Activated CD4-positive, alpha-beta T cell treated with anti-CD3 and anti-CD28 coated beads, Interleukin-2, Interleukin-4, amounts not matched to agents 100 ng/mL and 50 ng/mL, durations not matched to agents 16 hours and 8 hours (primary cell): ENCODE results near the gene RAB17.
"Not testable (repeated sequence)": the region's sequence is repeated elsewhere in the genome, so short reads cannot be mapped to it uniquely, and the experiment has no call there.

ENCODE experiments used
- DNase-seq: peaks from one replicate; pipeline ENCODE4 v3.0.0-alpha.2; 2020; ENCODE audit warnings: low spot score

RAB17 gene

DNA sequence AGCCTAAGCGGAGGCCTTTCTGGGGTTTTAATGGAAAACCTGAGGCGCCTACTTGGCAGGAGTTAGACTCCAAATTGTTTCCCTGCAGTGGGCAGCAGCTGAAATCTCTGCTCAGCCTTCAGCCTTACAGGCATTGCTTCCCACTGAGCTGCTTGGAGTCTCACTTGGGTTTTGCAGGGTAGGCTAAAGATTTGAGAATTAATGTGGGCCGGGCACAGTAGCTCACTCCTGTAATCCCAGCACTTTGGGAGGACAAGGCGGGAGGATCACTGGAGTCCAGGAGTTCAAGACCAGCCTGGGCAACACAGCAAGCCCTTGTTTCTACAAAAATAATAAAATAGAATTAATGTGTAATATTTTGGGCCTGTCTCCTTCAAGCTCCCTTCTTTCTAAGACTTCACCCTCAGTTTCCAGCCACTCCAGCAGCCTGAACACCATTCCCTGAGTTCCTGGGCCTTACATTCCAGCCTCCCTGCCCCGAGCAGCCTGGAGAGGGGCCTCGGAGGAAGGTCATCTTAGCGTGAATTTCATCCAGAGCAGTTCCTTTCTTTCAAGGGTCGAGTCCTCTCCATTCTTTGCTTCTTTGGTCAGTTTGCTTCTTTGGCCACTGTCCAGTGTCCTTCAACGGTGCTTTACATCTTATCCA is 9.1 kb upstream of the RAB17 start:
- no peak for DNase-seq

DNA sequence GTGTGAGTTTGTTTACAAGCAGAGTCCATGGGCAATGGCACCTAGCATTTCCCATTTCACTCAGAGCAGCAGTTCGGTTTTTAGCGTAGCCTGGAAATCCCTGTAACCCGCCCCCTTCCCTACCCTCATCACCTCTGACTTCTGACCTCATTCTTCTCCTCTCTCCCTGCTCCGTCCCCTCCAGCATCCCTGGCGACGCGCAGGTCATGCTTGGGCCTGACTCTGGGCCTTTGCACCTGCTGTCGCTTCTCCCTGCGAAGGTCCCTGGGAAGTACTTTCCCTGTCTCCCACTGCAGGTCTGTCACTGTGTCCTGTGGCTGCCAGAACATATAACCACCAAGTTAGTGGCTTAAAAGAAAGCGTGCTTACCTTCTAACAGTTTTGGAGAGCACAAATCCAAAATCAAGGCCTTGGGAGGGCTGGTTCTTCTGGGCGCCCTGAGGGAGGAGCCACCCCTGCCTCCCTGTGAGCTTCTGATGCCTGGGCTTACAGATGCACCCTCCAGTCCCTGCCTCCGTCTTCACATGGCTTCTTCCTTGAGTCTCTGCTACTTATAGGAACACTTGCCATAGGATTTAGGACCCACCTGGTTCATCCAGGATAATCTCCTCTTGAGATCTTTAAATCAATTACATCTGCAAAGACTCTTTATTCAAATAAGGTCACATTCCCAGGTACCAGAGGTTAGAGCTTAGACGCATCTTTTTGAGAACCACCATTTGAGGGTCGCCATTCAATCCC is 8.1 kb upstream of the RAB17 start:
- no peak for DNase-seq

DNA sequence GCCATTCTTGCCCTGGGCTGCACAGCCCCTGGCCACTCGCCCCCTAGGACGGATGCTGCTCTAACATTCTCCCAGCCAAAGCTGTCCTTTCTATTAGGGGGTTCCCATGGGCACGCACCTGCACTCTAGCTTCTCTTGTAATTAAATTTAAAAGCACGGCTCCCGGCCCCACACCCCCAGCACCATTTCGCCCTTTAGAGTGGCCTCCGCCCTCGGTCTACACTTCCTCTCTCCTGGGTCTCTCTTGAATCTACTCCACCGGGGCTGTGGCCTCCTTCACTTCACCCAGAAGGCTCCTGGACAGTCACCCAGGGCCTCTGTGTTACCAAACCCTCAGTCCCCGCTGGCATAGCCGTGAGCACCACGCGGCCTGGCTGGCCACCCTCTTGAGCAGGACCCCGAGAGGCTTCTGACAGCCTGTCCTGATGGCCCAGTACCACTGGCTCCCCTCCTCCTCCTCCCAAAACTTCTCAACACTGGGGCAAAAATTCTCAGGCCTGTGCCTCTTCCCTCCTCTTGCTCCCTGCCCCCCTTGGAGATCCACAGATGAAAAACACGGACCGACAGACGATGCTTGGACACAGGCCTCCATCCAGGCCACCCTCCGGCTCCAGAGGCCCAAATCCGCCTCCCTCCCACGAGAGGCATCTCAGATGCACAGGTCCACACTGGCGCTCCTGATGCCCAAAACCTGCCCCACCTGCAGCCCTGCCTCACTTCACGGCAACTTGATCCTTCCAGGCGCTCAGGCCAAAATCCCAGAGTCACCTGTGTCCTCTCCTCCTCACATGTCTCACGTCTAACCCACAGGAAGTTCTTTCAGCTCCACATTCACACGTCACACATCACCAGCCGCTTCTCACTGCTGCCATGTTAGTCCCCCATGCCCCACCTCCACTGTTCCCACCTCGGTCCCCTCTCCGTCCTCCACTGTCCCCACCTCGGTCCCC is 6.9 kb upstream of the RAB17 start:
- no peak for DNase-seq

DNA sequence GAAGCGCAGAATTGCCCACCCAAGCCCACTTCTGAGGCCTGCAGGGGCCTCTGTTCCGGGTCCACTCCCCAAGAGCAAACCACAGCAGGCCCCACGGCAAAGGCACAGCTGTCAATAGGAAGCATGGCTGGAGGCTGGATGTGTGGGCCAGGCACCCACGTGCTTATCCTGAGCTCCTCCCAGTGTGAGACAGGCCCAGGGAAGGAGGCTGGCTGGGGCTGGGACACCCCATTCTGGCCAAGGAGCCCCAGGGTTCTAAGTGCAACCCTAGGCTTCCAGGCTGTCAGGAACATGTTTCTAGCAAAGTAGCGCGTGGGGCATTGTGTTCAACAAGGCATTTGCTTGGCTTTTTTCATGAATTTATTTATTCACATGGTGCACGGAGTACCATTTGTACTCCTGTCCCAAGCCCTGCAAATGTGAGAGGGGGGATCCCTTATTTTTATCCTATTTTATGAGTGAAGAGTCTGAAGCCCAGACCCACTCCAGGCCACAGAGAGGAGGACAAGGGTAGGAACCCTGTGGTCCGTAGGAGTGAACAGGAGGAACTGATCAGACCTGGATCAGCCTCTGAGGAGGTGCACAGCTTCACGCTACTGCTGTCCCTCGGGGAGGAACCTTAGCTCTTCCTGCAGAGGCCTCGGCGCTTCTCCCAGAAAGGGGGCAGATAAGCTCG is 6.1 kb upstream of the RAB17 start:
- DNase-seq: no peak

DNA sequence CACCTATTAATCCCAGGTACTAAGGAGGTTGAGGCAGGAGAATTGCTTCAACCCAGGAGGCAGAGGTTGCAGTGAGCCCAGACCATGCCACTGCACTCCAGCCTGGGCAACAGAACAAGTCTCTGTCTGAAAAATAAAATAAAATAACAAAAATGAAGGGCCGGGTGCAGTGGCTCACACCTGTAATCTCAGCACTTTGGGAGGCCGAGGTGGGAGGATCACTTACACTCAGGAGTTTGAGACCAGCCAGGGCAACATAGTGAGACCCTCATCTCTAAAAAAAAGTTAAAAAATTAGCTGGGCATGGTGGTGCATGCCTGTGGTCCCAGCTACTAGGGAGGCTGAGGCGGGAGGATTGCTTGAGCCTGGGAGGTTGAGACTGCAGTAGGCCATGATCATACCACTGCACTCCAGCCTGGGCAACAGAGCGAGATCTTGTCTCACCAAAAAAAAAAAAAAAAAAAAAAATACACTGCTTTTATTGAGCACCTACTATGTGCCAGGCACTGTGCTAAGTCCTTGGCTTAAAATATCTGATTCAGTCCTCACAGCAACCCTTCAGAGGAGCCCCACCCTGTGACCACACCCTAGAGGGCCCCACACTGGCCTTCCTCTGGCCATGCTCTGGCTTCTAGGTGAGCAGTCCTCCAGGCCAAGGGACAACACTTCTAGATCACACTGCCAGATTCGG is 5.4 kb upstream of the RAB17 start:
- not testable (repeated sequence) for DNase-seq

DNA sequence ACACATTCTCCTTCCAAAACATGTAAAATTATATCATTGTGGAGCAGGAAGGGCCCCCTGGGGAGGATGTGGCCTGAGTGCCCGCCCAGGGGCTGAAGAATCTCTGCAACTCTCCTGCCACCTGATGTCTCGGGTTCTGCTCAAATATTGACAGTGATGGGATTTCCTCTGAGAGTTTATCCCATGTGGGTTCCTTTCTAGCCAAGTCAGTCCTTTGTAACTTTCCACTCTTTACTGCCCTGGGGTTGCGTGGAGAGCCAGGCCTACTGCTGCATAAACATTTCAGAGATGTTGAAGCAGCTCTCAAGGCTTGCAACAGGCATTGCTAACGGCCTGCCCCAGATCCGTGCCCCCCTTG is 4.0 kb upstream of the RAB17 start:
- no peak for DNase-seq

DNA sequence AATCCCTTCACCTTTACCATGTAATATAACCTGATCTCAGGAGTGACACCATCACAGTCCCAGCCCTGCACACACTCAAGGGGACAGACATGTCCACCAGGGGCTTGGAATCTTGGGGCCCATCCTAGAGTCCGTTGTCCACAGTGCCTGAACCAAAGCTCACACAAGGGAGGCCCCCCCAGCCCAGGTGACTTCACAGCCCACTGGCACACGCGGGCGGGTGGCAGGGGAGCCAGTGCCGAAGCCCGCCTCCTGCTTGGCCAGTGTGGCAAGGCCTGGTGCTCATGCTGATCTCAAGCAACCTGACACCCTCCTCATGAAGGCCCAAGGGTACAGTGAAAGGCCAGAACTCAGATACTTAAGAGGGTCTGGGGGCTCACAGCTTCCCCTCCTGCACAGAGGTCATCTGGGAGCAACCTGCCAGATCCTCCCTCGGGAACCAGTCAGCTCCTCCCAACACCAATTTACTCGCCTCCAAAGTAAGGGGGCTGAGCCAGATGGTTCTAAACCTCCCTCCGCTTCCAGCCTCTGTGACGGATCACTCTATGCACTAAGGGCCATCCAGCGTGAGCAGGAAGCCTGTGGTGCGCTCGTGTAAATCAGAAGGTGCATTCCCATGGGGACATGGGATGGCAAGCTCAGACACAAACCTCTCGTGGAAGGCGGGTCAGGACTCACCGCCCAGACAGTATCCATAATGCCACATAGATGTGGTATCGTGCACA is 3.2 kb upstream of the RAB17 start:
- no peak for DNase-seq

DNA sequence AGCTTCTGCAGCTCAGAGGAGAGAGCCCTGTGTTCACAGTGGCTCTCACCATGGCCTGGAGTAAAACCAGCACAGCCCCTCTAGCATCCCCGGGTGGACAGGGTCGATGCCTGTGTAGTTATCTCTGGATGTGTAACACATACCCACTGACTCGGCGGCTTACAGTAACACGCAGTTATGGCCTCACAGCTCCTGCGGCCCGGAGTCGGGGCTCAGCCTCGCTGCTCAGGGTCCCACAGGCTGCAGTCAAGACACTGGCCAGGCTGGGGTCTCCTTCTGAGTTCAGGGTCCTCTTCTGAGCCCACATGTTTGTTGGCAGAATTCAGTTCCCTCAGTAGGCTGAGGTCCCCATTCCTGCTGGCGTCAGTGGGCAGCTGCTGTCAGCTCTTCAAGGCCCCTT is 2.5 kb upstream of the RAB17 start:
- no peak for DNase-seq

DNA sequence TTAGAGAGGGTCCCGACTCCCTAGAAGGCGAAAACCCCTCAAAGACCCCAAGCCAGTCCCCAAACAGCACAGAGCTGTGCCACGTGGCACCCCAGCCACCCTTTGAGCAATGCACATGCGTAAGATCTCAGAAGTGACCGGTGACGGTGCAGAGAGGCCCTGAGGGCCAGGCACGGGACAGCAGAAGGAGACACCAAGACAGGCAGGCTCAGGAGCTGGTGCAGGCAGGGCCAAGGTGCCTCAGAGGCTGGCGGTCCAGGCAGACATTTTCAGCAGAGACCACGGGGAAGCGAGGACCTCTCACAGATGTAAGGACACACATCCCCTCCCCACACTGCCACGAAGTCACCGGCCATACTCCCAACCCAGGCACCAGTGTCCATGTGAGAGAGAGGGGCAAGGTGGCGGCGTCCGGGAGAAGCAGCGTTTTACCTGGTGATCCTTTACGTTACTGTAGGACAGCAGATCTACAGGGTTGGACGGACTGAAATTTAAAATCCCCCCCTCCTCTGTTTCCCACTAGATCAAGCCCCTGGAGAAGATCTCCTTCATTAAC is 2.0 kb upstream of the RAB17 start:
- no peak for DNase-seq

DNA sequence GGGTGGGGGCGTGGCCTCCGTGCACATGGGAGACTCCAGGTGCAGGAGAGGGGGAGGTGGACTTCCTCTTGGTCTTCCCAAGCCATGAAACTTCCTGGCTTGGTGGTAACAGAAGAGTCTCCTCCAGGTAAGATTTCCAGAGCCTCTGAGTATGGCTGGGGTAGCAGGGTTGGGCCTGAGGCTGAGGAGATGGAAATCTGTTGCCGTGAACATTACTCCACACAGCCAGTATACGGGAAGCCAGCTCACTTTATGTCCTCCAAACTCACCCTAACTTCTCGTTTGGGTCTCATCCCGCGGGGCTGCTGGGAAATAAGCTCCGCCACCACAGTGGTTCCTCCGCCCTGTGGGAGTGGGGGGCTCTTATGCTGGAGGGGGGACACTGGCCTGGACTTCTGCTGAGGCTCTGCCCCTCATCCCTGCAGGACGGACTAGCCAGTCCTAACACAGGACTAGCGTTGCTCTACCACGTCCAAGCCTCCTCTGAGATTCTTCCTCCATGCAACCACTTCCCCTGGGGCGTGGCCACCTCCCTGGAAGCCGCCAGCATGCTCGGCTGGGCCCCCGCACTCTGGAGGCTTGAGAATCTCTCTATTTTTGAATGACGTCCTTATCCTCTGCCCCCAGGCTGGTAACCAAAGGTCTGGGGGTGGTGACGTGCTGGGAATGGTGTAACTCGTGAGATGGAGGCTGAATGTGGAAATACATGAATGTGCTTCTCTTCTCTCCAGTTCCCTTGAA is 777 bp upstream of the RAB17 start:
- no peak for DNase-seq

DNA sequence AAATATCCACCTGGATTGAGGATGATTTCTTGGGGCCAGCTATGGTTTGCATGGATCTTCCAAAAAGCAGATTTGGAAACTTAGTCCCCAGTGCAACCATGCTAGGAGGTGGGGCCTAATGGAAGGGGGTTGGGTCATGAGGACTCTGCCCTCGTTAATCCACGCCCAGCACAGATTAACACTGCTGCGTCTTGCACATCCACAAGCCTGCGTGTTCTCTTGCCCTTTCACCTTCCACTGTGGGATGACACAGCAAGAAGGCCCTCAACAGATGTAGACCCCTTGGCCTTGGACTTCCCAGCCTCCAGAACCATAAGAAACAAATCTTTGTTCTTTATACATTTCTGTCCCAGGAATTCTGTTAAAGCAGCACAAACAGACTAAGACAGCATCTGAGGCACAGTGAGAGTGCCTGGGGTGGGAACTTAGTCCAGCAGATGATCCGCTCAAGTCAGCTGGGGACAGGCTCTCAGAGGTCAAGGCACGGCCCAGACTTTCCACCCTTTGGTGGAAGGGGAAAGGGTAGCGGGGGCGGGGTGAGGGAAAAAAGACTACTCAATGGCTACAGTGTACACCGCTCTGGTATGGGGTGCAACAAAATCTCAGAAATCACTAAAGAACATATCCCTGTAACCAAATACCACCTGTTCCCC is 2.4 kb downstream of the RAB17 start:
- DNase-seq: no peak

DNA sequence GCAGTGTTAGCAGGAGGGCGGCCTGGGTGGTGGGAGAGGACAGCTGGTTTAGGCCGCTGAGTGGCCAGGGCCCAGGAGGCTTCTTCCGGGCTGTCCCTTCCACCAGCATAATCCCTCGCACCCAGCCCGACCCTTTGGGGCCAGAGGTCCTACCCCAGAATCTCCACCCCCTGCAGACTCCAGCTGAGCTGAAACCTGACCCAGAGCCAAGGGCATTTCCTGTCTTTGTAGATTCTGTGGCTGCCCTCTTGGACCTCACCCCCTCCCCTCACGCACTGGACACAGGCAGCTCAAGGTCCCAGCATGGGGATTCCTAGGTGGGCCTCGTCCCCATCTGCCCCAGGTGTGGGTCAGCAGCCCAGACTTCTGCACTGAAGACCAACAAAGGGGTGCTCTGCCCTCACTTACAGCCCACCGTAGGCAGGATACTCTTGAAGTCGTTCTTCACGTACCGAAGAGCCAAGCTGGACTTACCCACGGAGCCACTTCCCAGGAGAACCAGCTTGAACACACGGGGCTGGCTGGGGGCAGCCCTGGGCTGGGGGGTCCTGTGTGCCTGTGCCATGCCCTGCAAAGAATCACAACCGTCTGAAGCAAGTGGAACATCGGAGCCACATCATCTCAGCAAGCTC is 4.8 kb downstream of the RAB17 start:
- DNase-seq: no peak

DNA sequence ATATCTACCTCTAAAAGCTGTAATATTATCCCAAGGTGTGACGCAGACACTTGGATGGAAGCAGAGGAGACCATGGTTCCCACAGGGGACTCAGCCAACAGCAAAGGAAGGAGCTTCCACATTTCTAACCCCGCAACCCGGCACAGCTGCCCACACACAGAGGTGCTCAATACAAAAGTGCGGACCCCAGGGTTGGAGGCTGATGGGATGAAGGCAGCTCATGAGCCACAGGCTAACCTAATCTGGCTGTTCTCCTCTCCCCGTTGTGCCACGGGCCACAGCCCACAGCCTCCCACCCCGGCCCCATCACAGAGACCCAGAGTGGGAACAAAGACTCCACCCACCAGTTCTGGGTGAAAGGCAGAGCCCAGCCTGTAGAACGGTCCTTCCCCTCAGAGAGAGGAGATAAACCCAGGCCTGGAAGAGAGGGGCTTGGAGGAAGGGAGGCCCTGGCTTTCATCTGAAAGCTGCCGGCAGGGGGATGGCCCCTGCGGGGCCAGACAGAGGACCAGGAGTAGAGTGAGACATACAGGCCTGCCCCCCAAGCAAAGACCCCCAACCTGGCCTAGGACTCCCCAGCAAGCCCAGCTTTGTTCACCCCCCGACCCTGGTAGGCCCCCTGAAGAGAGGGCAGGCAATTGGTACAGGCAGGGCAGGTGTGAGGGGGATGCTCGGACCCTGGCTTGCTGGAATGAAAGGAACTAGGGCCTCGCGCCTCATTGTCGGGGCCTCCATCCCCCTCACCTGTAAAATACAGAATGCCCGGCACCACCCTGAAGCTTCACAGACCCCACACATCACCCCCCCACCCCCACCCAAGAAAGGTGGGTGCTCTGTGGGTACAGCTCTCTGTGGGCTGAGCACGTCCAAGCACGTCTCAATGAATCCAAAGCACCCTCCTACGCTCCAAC is 6.9 kb downstream of the RAB17 start:
- no peak for DNase-seq

DNA sequence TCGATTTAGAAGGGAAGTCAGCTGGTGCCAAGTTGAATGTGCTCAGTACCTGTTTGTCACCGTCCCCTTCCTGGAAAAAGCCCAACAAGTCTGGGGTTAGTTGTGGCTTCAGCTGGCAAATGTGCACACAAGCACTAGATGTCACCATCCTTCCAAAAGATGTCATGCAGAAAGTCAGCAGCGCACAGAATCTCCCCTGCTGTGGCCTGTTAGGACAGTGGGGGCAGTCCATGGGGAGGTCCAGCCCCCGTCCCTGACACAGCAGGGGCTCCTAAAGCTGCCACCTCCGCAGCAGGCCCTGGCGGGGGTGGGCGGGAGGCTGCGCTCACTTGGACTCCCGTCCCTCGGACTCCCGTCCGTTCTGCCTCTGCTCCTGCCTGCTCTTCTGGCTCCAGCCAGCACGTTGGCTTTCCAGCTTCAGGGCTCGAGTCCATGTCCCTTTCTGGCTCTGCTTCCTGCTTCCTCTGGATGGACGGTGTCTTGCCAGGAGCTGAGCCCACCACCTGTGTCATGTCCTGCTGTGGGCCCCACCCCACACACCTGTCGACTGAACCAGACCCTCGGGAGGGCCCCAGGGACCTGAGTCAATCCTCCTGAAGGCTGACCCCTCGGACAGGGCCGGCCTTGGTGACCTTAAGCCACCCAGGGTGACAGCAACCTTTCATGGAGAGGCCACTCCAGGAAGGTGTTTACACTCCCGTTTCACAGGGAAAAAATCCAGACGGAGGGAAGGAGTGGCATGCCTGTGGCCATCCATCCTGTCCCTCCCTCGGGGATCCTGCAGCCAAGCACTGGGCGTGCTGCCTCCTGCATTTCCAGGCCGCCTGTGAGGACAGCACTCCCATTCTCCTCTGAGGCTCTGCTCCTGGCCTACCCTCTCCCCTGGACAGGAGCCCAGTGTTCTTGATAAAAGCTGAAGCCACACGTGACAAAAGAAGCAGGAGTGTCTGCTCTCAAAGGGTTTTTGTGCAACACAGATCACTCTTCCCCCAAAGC is 8.5 kb downstream of the RAB17 start:
- DNase-seq: peak; percentile 62

DNA sequence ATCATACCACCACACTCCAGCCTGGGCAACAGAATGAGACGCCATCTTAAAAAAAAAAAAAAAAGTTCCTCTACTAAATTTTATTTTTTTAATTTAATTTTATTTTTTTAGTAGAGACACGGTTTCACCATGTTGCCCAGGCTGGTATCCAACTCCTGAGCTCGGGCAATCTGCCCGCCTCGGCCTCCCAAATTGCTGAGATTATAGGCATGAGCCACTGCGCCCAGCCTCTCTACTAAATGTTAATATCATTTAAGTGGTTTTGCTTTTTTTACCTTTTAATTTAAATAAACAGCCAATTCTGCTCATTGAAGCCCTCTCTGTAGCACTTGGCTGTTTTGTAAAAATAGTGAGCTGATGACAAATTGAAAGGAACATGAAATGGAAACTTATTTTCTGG is 9.2 kb downstream of the RAB17 start:
- DNase-seq: no peak
